Mesenchymal stem cell (in vitro differentiated cells and primary cell): ENCODE data around the gene MN1.
"Not testable (repeated sequence)": the region's sequence is repeated elsewhere in the genome, so short reads cannot be mapped to it uniquely, and the experiment has no call there.

Experiments
- DNase-seq: peaks from one replicate; pipeline ENCODE4 v3.0.0-alpha.2; 2013
- H2AFZ ChIP-seq: one replicate; pipeline ENCODE4 v1.6.1; 2013; ENCODE audit warnings: low read depth, mild to moderate bottlenecking, control low read depth, inconsistent platforms, low read length, moderate library complexity
- H2AK5ac ChIP-seq: 2 replicates; pipeline ENCODE4 v1.6.1; 2013; ENCODE audit warnings: low read length, moderate library complexity, mild to moderate bottlenecking, inconsistent platforms; ENCODE audit not compliant: severe bottlenecking
- H2BK120ac ChIP-seq: one replicate; pipeline ENCODE4 v1.6.1; 2013; ENCODE audit warnings: low read depth, mild to moderate bottlenecking, inconsistent platforms, low read length, moderate library complexity
- H2BK12ac ChIP-seq, 2 experiments: one replicate each; pipeline ENCODE4 v1.6.1; 2013; ENCODE audit warnings: inconsistent platforms in 2 of 2, low read length in 2 of 2, mild to moderate bottlenecking in 2 of 2, moderate library complexity in 2 of 2, control low read depth in 1 of 2
- H2BK15ac ChIP-seq: one replicate; pipeline ENCODE4 v1.6.1; 2013; ENCODE audit warnings: mild to moderate bottlenecking, low read depth, inconsistent platforms; ENCODE audit not compliant: poor library complexity, severe bottlenecking
- H2BK5ac ChIP-seq: 2 replicates; pipeline ENCODE4 v1.6.1; 2013; ENCODE audit warnings: low read depth, mild to moderate bottlenecking, low read length, control low read depth, inconsistent platforms; ENCODE audit not compliant: poor library complexity, severe bottlenecking
- H3K14ac ChIP-seq, 2 experiments: one replicate each; pipeline ENCODE4 v1.6.1; 2013; ENCODE audit warnings: inconsistent platforms in 2 of 2, low read length in 2 of 2, control low read depth in 1 of 2, mild to moderate bottlenecking in 1 of 2, moderate library complexity in 1 of 2
- H3K18ac ChIP-seq, 2 experiments: one replicate each; pipeline ENCODE4 v1.6.1; 2013; ENCODE audit warnings: inconsistent platforms in 2 of 2, low read length in 2 of 2, control low read depth in 1 of 2, low read depth in 1 of 2, mild to moderate bottlenecking in 1 of 2
- H3K23ac ChIP-seq, 2 experiments: one replicate each; pipeline ENCODE4 v1.6.1; 2013; ENCODE audit warnings: inconsistent platforms in 2 of 2, low read length in 2 of 2, mild to moderate bottlenecking in 2 of 2, moderate library complexity in 2 of 2, control low read depth in 1 of 2
- H3K27ac ChIP-seq: 2 replicates; pipeline ENCODE4 v1.5.1; 2013; ENCODE audit warnings: mild to moderate bottlenecking, moderate library complexity, low read length, control low read depth, inconsistent platforms; ENCODE audit not compliant: poor library complexity, severe bottlenecking
- H3K27me3 ChIP-seq, 2 experiments: 2 replicates each; pipeline versions ENCODE4 v1.6.1 to v1.7.0; 2013; ENCODE audit warnings: low read length in 2 of 2, mild to moderate bottlenecking in 2 of 2, moderate library complexity in 2 of 2, control low read depth in 1 of 2, inconsistent platforms in 1 of 2; ENCODE audit not compliant: control insufficient read depth in 1 of 2, insufficient read depth in 1 of 2
- H3K36me3 ChIP-seq, 2 experiments: 2 replicates each; pipeline versions ENCODE4 v1.6.1 to v1.7.0; 2013; ENCODE audit warnings: low read length in 2 of 2, control low read depth in 1 of 2, inconsistent platforms in 1 of 2, low read depth in 1 of 2, mild to moderate bottlenecking in 1 of 2; ENCODE audit not compliant: insufficient read depth in 2 of 2, control insufficient read depth in 1 of 2
- H3K4ac ChIP-seq, 2 experiments: one replicate each; pipeline ENCODE4 v1.6.1; 2013; ENCODE audit warnings: inconsistent platforms in 2 of 2, low read length in 2 of 2, mild to moderate bottlenecking in 2 of 2, moderate library complexity in 2 of 2, control low read depth in 1 of 2, low read depth in 1 of 2
- H3K4me1 ChIP-seq: 2 replicates; pipeline ENCODE4 v1.6.1; 2013; ENCODE audit warnings: low read depth, low read length, control low read depth; ENCODE audit not compliant: control insufficient read depth, insufficient read depth
- H3K4me2 ChIP-seq: 2 replicates; pipeline ENCODE4 v1.6.1; 2013; ENCODE audit warnings: low read length, mild to moderate bottlenecking, inconsistent platforms; ENCODE audit not compliant: poor library complexity, severe bottlenecking
- H3K4me3 ChIP-seq, 2 experiments: 2 replicates each; pipeline versions ENCODE4 v1.5.1 to v1.7.0; 2013; ENCODE audit warnings: low read length in 2 of 2, mild to moderate bottlenecking in 2 of 2, control low read depth in 1 of 2, low read depth in 1 of 2; ENCODE audit not compliant: insufficient read depth in 1 of 2
- H3K79me1 ChIP-seq: replicated peaks from 2 replicates; pipeline ENCODE4 v1.6.1; 2013; ENCODE audit warnings: mild to moderate bottlenecking, control low read depth, low read length, inconsistent platforms; ENCODE audit not compliant: poor library complexity, severe bottlenecking
- H3K9ac ChIP-seq: 2 replicates; pipeline ENCODE4 v1.7.0; 2013; ENCODE audit warnings: mild to moderate bottlenecking, low read length, moderate library complexity
- H3K9me3 ChIP-seq: 2 replicates; pipeline ENCODE4 v1.7.0; 2013; ENCODE audit warnings: mild to moderate bottlenecking, low read length; ENCODE audit not compliant: control insufficient read depth
- H4K8ac ChIP-seq: one replicate; pipeline ENCODE4 v1.6.1; 2013; ENCODE audit warnings: inconsistent platforms, mild to moderate bottlenecking, low read length, moderate library complexity
- H4K91ac ChIP-seq: one replicate; pipeline ENCODE4 v1.6.1; 2013; ENCODE audit warnings: mild to moderate bottlenecking, low read length, inconsistent platforms
- WGBS: methylation state at CpG from one replicate; pipeline ENCODE4 v1.1.7; 2013; ENCODE audit warnings: mixed read lengths; 5-methylcytosine and 5-hydroxymethylcytosine counted together

The MN1 gene

DNA sequence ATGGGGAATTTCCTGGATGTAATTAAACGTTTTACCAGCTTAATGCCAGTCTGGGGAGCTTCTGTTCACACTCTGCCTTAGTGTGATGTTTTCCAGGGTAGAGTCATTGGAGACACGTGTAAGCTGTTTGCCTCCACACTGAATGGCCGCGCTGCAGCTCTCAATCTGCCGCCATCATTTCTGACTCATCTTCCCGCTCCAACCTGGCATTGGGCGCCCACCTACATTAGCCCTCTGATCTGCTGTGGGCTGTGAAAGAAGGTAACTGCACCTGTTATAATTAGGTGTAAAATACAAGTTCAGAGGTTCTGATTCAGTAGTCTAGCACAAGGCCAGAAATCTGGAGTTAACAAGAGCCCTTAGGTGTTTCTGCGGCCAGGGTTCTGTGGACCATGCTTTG, 54.6 kb downstream of the MN1 start:
- Histone ChIP-seq H2BK5ac (no peak overlapping the region), H3K4me3 (no peak overlapping the region), H3K4ac (no peak overlapping the region), H3K4me1 (peaks cover 24% of the 10 kb centered on the region), H3K4me2 (no peak overlapping the region), H4K8ac (no peak overlapping the region), H3K14ac (no peak overlapping the region), H2BK15ac (no peak overlapping the region), H4K91ac (no peak overlapping the region), H3K36me3 (peaks cover 0 to 26% of the 10 kb centered on the region in 2 experiments), H2AFZ (no peak overlapping the region), H3K79me1 (peaks cover 16% of the 10 kb centered on the region), H3K18ac (no peak overlapping the region), H3K23ac (no peak overlapping the region), H2AK5ac (no peak overlapping the region), H3K9me3 (no peaks in the 10 kb centered on the region), H2BK120ac (no peak overlapping the region), H2BK12ac (no peak overlapping the region), H3K27me3 (no peaks in the 10 kb centered on the region), H3K9ac (no peak overlapping the region), H3K27ac (no peak overlapping the region)
- 94% methylated on average over 8 of the region's 8 CpGs for WGBS
- DNase-seq: no peak

DNA sequence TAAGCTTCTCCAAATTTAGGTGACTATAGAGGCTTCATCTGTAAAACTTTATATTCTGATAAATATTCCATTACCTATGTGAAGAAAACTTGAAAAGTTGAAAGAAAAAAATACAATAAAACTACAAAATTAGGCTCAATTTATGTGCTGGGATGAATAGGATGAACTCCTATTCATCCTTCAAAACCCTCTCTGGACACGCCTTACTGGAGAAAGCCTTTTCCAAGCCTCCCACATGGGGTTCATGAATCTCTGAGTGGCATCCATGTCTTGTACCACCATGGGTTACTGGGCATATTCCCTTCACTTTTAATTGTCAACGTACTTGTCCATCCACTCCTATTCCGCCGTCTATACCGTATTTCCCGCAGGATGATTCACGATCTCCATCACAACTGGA, 55.7 kb downstream of the MN1 start:
- Histone ChIP-seq H3K9me3 (no peaks in the 10 kb centered on the region), H2BK12ac (no peak overlapping the region), H3K27ac (no peak overlapping the region), H3K4me1 (peaks cover 14% of the 10 kb centered on the region), H2AK5ac (no peak overlapping the region), H3K36me3 (peaks cover 0 to 16% of the 10 kb centered on the region in 2 experiments), H3K4ac (no peak overlapping the region), H4K8ac (no peak overlapping the region), H3K27me3 (no peaks in the 10 kb centered on the region), H3K23ac (no peak overlapping the region), H2BK5ac (no peak overlapping the region), H2BK15ac (no peak overlapping the region), H4K91ac (no peak overlapping the region), H3K79me1 (peaks cover 6% of the 10 kb centered on the region), H3K4me2 (no peak overlapping the region), H3K9ac (no peak overlapping the region), H2AFZ (no peak overlapping the region), H3K4me3 (no peak overlapping the region), H2BK120ac (no peak overlapping the region), H3K18ac (no peak overlapping the region), H3K14ac (no peak overlapping the region)
- DNase-seq: no peak
- 98% methylated on average over 7 of the region's 7 CpGs for WGBS

DNA sequence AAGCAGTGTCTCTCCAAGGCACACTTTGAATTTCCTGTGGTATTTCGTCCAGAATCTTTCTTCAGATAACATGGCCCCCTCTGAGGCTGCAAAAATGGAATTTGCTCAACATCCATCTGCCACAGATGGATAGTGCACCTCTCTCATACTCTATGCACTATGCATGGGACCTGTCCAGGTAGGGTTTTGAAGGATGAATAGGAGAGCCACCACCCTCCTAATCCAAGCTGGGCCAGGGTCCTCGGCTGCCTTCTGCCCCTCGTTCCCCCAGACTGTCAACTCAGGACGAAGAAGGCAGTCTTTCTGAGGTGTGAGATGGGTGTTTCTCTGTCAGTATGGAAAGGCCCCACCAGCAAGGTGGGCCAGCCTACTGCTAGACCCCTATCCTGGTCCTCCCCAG, 56.4 kb downstream of the MN1 start:
- peaks cover 6% of the 10 kb centered on the region for H3K79me1 ChIP-seq
- H3K4ac ChIP-seq: no peak overlapping the region
- H2BK15ac ChIP-seq: no peak overlapping the region
- H2BK5ac ChIP-seq: no peak overlapping the region
- no peak overlapping the region for H3K18ac ChIP-seq
- peaks cover 0 to 14% of the 10 kb centered on the region in 2 experiments for H3K36me3 ChIP-seq
- no peak overlapping the region for H2BK120ac ChIP-seq
- H4K8ac ChIP-seq: no peak overlapping the region
- H3K23ac ChIP-seq: no peak overlapping the region
- no peak for DNase-seq
- no peak overlapping the region for H3K4me2 ChIP-seq
- WGBS: 50% methylated on average over 1 of the region's 4 CpGs
- no peak overlapping the region for H3K9ac ChIP-seq
- no peak overlapping the region for H2BK12ac ChIP-seq
- no peak overlapping the region for H4K91ac ChIP-seq
- H3K14ac ChIP-seq: no peak overlapping the region
- no peaks in the 10 kb centered on the region for H3K9me3 ChIP-seq
- no peak overlapping the region for H3K4me3 ChIP-seq
- no peak overlapping the region for H2AFZ ChIP-seq
- H3K4me1 ChIP-seq: peaks cover 12% of the 10 kb centered on the region
- H3K27ac ChIP-seq: no peak overlapping the region
- H3K27me3 ChIP-seq: no peaks in the 10 kb centered on the region
- no peak overlapping the region for H2AK5ac ChIP-seq

DNA sequence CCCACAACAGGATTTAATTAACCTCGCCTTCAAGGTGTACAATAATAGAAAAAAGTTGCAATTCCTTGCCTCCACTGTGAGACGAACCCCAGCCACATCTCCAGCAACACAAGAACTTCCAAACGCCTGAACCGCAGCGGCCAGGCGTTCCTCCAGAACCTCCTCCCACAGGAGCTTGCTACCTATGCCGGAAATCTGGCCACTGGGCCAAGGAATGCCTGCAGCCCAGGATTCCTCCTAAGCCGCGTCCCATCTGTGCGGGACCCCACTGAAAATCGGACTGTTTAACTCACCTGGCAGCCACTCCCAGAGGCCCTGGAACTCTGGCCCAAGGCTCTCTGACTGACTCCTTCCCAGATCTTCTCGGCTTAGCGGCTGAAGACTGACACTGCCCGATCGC, 57.5 kb downstream of the MN1 start:
- H2BK15ac ChIP-seq, H2BK120ac ChIP-seq, H3K18ac ChIP-seq, H4K91ac ChIP-seq, H2AFZ ChIP-seq, H3K4ac ChIP-seq, H3K27ac ChIP-seq, H2AK5ac ChIP-seq, H2BK12ac ChIP-seq, DNase-seq, H2BK5ac ChIP-seq, H3K9me3 ChIP-seq, H3K9ac ChIP-seq, H3K4me3 ChIP-seq, H4K8ac ChIP-seq, H3K4me2 ChIP-seq, H3K23ac ChIP-seq, H3K79me1 ChIP-seq, H3K14ac ChIP-seq, H3K4me1 ChIP-seq, H3K27me3 ChIP-seq: not testable (repeated sequence)
- peaks cover 0 to 11% of the 10 kb centered on the region in 2 experiments for H3K36me3 ChIP-seq
- 13% methylated on average over 14 of the region's 15 CpGs for WGBS
